Activated naive CD8-positive, alpha-beta T cell treated with anti-CD3 and anti-CD28 coated beads, Interleukin-2, amount 50 U/mL, for 24 hours (primary cell): Measurements from ENCODE around the gene NOXO1.
"Not testable (repeated sequence)": the region's sequence is repeated elsewhere in the genome, so short reads cannot be mapped to it uniquely, and the experiment has no call there.

Experiments used
- ATAC-seq: fragments of 150-1000 bp; cut with Tn5 transposase; one replicate; pipeline ENCODE4 v1.10.0; 2021
- DNase-seq: peaks from one replicate; pipeline ENCODE4 v3.0.0; 2021
- H3K27ac Mint-ChIP-seq: one replicate; pipeline ENCODE4 v1.8.0; 2021; ENCODE audit warnings: mild to moderate bottlenecking, mixed read lengths
- H3K27me3 Mint-ChIP-seq: one replicate; pipeline ENCODE4 v1.8.0; 2021; ENCODE audit warnings: mixed read lengths
- H3K36me3 Mint-ChIP-seq: one replicate; pipeline ENCODE4 v1.8.0; 2021; ENCODE audit warnings: low read depth, mixed read lengths
- H3K4me1 Mint-ChIP-seq: one replicate; pipeline ENCODE4 v1.8.0; 2021; ENCODE audit warnings: mixed read lengths
- H3K4me3 Mint-ChIP-seq: one replicate; pipeline ENCODE4 v1.8.0; 2021; ENCODE audit warnings: mild to moderate bottlenecking, moderate library complexity, mixed read lengths
- H3K9me3 Mint-ChIP-seq: one replicate; pipeline ENCODE4 v1.8.0; 2021; ENCODE audit warnings: mixed read lengths

Gene NOXO1

GRCh38 chr16:1971796-1972489, 9.3 kb downstream of the NOXO1 start, which contains the start of gene TBL3:
Gene TBL3 (plus strand): TSS chr16:1972053. CDS start chr16:1972165, 112 bp downstream.
- H3K9me3 Mint-ChIP-seq, result no peaks in the 10 kb centered on the region
- peak; percentile 98 for DNase-seq
- peak within 1 kb of the TSS; percentile 99 for H3K27ac Mint-ChIP-seq
- ATAC-seq, result peak; percentile 94
- H3K36me3 Mint-ChIP-seq, result peaks cover 24% of the 10 kb centered on the region
- peaks cover 23% of the 10 kb centered on the region for H3K4me1 Mint-ChIP-seq
- no peaks in the 10 kb centered on the region for H3K27me3 Mint-ChIP-seq
- H3K4me3 Mint-ChIP-seq, result peak within 1 kb of the TSS; percentile 99

GRCh38 chr16:1968146-1968953, 12.9 kb downstream of the NOXO1 start:
- DNase-seq (no peak), ATAC-seq (no peak)
- no peaks in the 10 kb centered on the region for H3K27me3 Mint-ChIP-seq
- peaks cover 37% of the 10 kb centered on the region for H3K4me1 Mint-ChIP-seq
- no peak overlapping the region for H3K27ac Mint-ChIP-seq
- H3K36me3 Mint-ChIP-seq, result peaks cover 28% of the 10 kb centered on the region
- no peak overlapping the region for H3K4me3 Mint-ChIP-seq
- no peaks in the 10 kb centered on the region for H3K9me3 Mint-ChIP-seq

- Mint-ChIP-seq H3K36me3 (peaks cover 38% of the 10 kb centered on the region), H3K27ac (peak within 1 kb of the TSS; percentile 100), H3K4me3 (peak within 1 kb of the TSS; percentile 100), H3K9me3 (no peaks in the 10 kb centered on the region), H3K4me1 (peaks cover 35% of the 10 kb centered on the region), H3K27me3 (no peaks in the 10 kb centered on the region)
- DNase-seq, result no peak
- no peak for ATAC-seq
Measured at GRCh38 chr16:1966460-1966859, 14.8 kb downstream of the NOXO1 start, which contains the start of gene RNF151. Gene RNF151 (plus strand): TSS chr16:1966856. CDS start chr16:1966882, 26 bp downstream.

- peak overlapping the region; percentile 100 for H3K27ac Mint-ChIP-seq
- H3K27me3 Mint-ChIP-seq, result no peaks in the 10 kb centered on the region
- H3K36me3 Mint-ChIP-seq, result peaks cover 46% of the 10 kb centered on the region
- ATAC-seq (no peak), DNase-seq (no peak)
- H3K4me1 Mint-ChIP-seq, result peaks cover 37% of the 10 kb centered on the region
- H3K9me3 Mint-ChIP-seq, result no peaks in the 10 kb centered on the region
- peak overlapping the region; percentile 100 for H3K4me3 Mint-ChIP-seq
Measured at GRCh38 chr16:1965396-1966001, 15.8 kb downstream of the NOXO1 start.

- Mint-ChIP-seq H3K4me3 (peak within 1 kb of the TSS; percentile 100), H3K27ac (peak within 1 kb of the TSS; percentile 100), H3K36me3 (peaks cover 52% of the 10 kb centered on the region), H3K9me3 (no peaks in the 10 kb centered on the region), H3K4me1 (peaks cover 42% of the 10 kb centered on the region), H3K27me3 (no peaks in the 10 kb centered on the region)
- DNase-seq (peak; percentile 99), ATAC-seq (peak; percentile 78)
Measured at GRCh38 chr16:1964506-1965395, 16.5 kb downstream of the NOXO1 start, which contains the start of gene RPS2. Gene RPS2 (minus strand): TSS chr16:1964826. CDS start chr16:1964625, 201 bp downstream.

- Mint-ChIP-seq H3K27me3 (no peaks in the 10 kb centered on the region), H3K9me3 (no peaks in the 10 kb centered on the region), H3K27ac (peak overlapping the region; percentile 100), H3K36me3 (peaks cover 52% of the 10 kb centered on the region), H3K4me3 (peak overlapping the region; percentile 100), H3K4me1 (peaks cover 45% of the 10 kb centered on the region)
- ATAC-seq (no peak), DNase-seq (no peak)
Measured at GRCh38 chr16:1963806-1964505, 17.3 kb downstream of the NOXO1 start.

- H3K27ac Mint-ChIP-seq, result peak overlapping the region; percentile 100
- H3K27me3 Mint-ChIP-seq, H3K9me3 Mint-ChIP-seq, ATAC-seq: not testable (repeated sequence)
- peak overlapping the region; percentile 100 for H3K4me3 Mint-ChIP-seq
- H3K36me3 Mint-ChIP-seq, result peaks cover 52% of the 10 kb centered on the region
- peak; percentile 14 for DNase-seq
- peaks cover 45% of the 10 kb centered on the region for H3K4me1 Mint-ChIP-seq
Measured at GRCh38 chr16:1962161-1963153, 18.8 kb downstream of the NOXO1 start.

GRCh38 chr16:1961651-1962067, 19.6 kb downstream of the NOXO1 start:
- H3K4me1 Mint-ChIP-seq, result peaks cover 45% of the 10 kb centered on the region
- no peak for ATAC-seq

GRCh38 chr16:1960665-1961630, 20.3 kb downstream of the NOXO1 start:
- peak; percentile 64 for DNase-seq
- peak overlapping the region; percentile 100 for H3K27ac Mint-ChIP-seq
- peak overlapping the region; percentile 100 for H3K4me3 Mint-ChIP-seq
- peaks cover 52% of the 10 kb centered on the region for H3K36me3 Mint-ChIP-seq
- no peaks in the 10 kb centered on the region for H3K27me3 Mint-ChIP-seq
- peaks cover 45% of the 10 kb centered on the region for H3K4me1 Mint-ChIP-seq
- H3K9me3 Mint-ChIP-seq, result no peaks in the 10 kb centered on the region
- peak; percentile 31 for ATAC-seq

More at GRCh38 chr16:1961651-1962067, 19.6 kb downstream of the NOXO1 start:
- Mint-ChIP-seq H3K9me3 (no peaks in the 10 kb centered on the region), H3K36me3 (peaks cover 52% of the 10 kb centered on the region), H3K27me3 (no peaks in the 10 kb centered on the region), H3K27ac (peak overlapping the region; percentile 100), H3K4me3 (peak overlapping the region; percentile 100)
- DNase-seq, result peak; percentile 38

GRCh38 chr16:1959269-1960039, 21.8 kb downstream of the NOXO1 start, which contains the start of gene NDUFB10:
Gene NDUFB10 (plus strand): TSS chr16:1959538. CDS start chr16:1959625, 87 bp downstream.
- DNase-seq (peak; percentile 97), ATAC-seq (peak; percentile 72)
- peak within 1 kb of the TSS; percentile 100 for H3K4me3 Mint-ChIP-seq
- H3K27me3 Mint-ChIP-seq, result no peaks in the 10 kb centered on the region
- peak within 1 kb of the TSS; percentile 100 for H3K27ac Mint-ChIP-seq
- H3K9me3 Mint-ChIP-seq, result no peaks in the 10 kb centered on the region
- peaks cover 36% of the 10 kb centered on the region for H3K4me1 Mint-ChIP-seq
- peaks cover 43% of the 10 kb centered on the region for H3K36me3 Mint-ChIP-seq
